GM12878 (cell line): ENCODE results near the gene EEF2. TPM values are rescaled to one million over a fixed set of nuclear protein-coding genes. Genes with fewer than 3 reads are reported as not detected.
A peak's percentile ranks its signal among the peaks of the same experiment; 100 is the strongest.

Experiments
- ATAC-seq: fragments of 200-7000 bp; cut with Tn5 transposase; 3 replicates; pipeline ENCODE4 v1.9.1; 2020; ENCODE audit warnings: mild to moderate bottlenecking, moderate library complexity
- BruUV-seq: library from RNA; stranded (reverse); fragments of 400-500 nt; replicated peaks from 2 replicates; lab custom pipeline; 2021; lab: Mats Ljungman, UMichigan
- CTCF ChIA-PET: fragments of 300-600 bp; sonication (Branson Sonifier 250); formaldehyde crosslinking; extraction: SDS; loops from one replicate; lab custom pipeline; 2021; ENCODE audit warnings: inconsistent platforms; lab: Yijun Ruan, JAX
- POLR2A ChIA-PET: fragments of 350-600 bp; formaldehyde crosslinking; extraction: SDS; loops from one replicate; lab custom pipeline; 2021; ENCODE audit warnings: inconsistent platforms; lab: Charles Lee
- RAD21 ChIA-PET: fragments of 300-600 bp; sonication (Branson Sonifier 250); formaldehyde crosslinking; loops from one replicate; lab custom pipeline; 2023; ENCODE audit warnings: antibody characterized with exemption; ENCODE audit not compliant: unreplicated experiment; lab: Charles Lee
- SMC1A ChIA-PET: fragments of 300-600 bp; sonication (Branson Sonifier 250); formaldehyde crosslinking; loops from one replicate; lab custom pipeline; 2023; ENCODE audit not compliant: unreplicated experiment, uncharacterized antibody; lab: Charles Lee
- DNase-seq: peaks from one replicate; pipeline ENCODE4 v3.0.0-alpha.2; 2011; ENCODE audit warnings: low read depth, low spot score
- FAIRE-seq: peaks from 3 replicates; lab custom pipeline; 2011; peaks lifted over from hg19 to GRCh38; lab: Jason Lieb, UNC
- H2AFZ ChIP-seq: 2 replicates; pipeline ENCODE4 v1.6.0; 2011; ENCODE audit warnings: low read depth, low read length, control low read depth; ENCODE audit not compliant: control insufficient read depth
- H3K27ac ChIP-seq: 2 replicates; pipeline ENCODE4 v1.5.1; 2011; ENCODE audit warnings: control low read depth; ENCODE audit not compliant: control insufficient read depth, insufficient read depth
- H3K27me3 ChIP-seq, 2 experiments: replicated peaks in 1 of 2; 2 replicates each; pipeline versions ENCODE4 v1.6.0 to v1.6.1; 2011; ENCODE audit warnings: low read length in 1 of 2; ENCODE audit not compliant: control insufficient read depth in 2 of 2, insufficient read depth in 2 of 2
- H3K36me3 ChIP-seq, 2 experiments: 2 replicates each; pipeline ENCODE4 v1.5.1; 2011; ENCODE audit warnings: low read length in 1 of 2; ENCODE audit not compliant: control insufficient read depth in 2 of 2, insufficient read depth in 2 of 2
- H3K4me1 ChIP-seq: 2 replicates; pipeline ENCODE4 v1.6.1; 2011; ENCODE audit warnings: mild to moderate bottlenecking, low read length, moderate library complexity, mixed read lengths; ENCODE audit not compliant: control insufficient read depth, insufficient read depth
- H3K4me2 ChIP-seq: 2 replicates; pipeline ENCODE4 v1.6.0; 2011; ENCODE audit warnings: control low read depth; ENCODE audit not compliant: control insufficient read depth, insufficient read depth
- H3K4me3 ChIP-seq: fragments of 200-600 bp; sonication (generic); 2 replicates; pipeline ENCODE4 v1.5.1; 2016
- H3K79me2 ChIP-seq: 2 replicates; pipeline ENCODE4 v1.6.0; 2011; ENCODE audit warnings: low read length; ENCODE audit not compliant: control insufficient read depth, insufficient read depth
- H3K9ac ChIP-seq: 2 replicates; pipeline ENCODE4 v1.8.0; 2011; ENCODE audit warnings: low read length, control low read depth, mixed read lengths; ENCODE audit not compliant: control insufficient read depth, insufficient read depth
- H3K9me3 ChIP-seq: replicated peaks from 3 replicates; pipeline ENCODE4 v1.5.1; 2011; ENCODE audit warnings: mild to moderate bottlenecking, low read length; ENCODE audit not compliant: control insufficient read depth, insufficient read depth
- H4K20me1 ChIP-seq: 2 replicates; pipeline ENCODE4 v1.6.0; 2011; ENCODE audit not compliant: control insufficient read depth, insufficient read depth
- E4F1 ChIP-seq: fragments of 450-650 bp; IDR thresholded peaks from 2 replicates; pipeline ENCODE4 v1.6.1; 2018; ENCODE audit warnings: borderline replicate concordance, mild to moderate bottlenecking; ENCODE audit not compliant: partially characterized antibody
- HDAC6 ChIP-seq: fragments of 200-600 bp; sonication (generic); IDR thresholded peaks from one replicate; pipeline ENCODE4 v1.8.0; 2017; ENCODE audit warnings: antibody characterized with exemption; ENCODE audit not compliant: unreplicated experiment
- IRF4 ChIP-seq: IDR thresholded peaks from 2 replicates; pipeline ENCODE4 v1.6.1; 2011; ENCODE audit warnings: low read depth, low read length
- KLF5 ChIP-seq: fragments of 450-650 bp; IDR thresholded peaks from 2 replicates; pipeline ENCODE4 v1.6.1; 2014; ENCODE audit warnings: mild to moderate bottlenecking; ENCODE audit not compliant: partially characterized antibody
- MEF2B ChIP-seq: fragments of 450-650 bp; IDR thresholded peaks from 2 replicates; pipeline ENCODE4 v1.6.1; 2018; ENCODE audit warnings: mild to moderate bottlenecking, moderate library complexity; ENCODE audit not compliant: partially characterized antibody, poor library complexity, severe bottlenecking
- MLLT1 ChIP-seq: fragments of 450-650 bp; IDR thresholded peaks from 2 replicates; pipeline ENCODE4 v1.6.1; 2016; ENCODE audit warnings: mild to moderate bottlenecking
- NR2C1 ChIP-seq: fragments of 450-650 bp; IDR thresholded peaks from 2 replicates; pipeline ENCODE4 v1.6.1; 2017; ENCODE audit warnings: antibody characterized with exemption, mild to moderate bottlenecking, moderate library complexity
- NRF1 ChIP-seq: conservative IDR thresholded peaks from 2 replicates; pipeline ENCODE4 v1.6.1; 2011; ENCODE audit warnings: mild to moderate bottlenecking, low read depth, low read length, improper control_type of control experiment
- YY1 ChIP-seq: IDR thresholded peaks from 2 replicates; pipeline ENCODE4 v1.6.1; 2011; ENCODE audit warnings: low read depth, mild to moderate bottlenecking, low read length
- ZBED1 ChIP-seq: IDR thresholded peaks from 2 replicates; pipeline ENCODE4 v1.6.1; 2016; ENCODE audit warnings: borderline replicate concordance
- ZNF24 ChIP-seq: fragments of 450-650 bp; IDR thresholded peaks from 2 replicates; pipeline ENCODE4 v1.6.1; 2017; ENCODE audit warnings: antibody characterized with exemption, mild to moderate bottlenecking
- WGBS: methylation state at CpG from one replicate; pipeline ENCODE4 v1.1.6; 2016; ENCODE audit warnings: low lambda C conversion rate; ENCODE audit not compliant: insufficient replicate concordance, insufficient coverage; ENCODE audit errors: missing lambda C conversion rate; 5-methylcytosine and 5-hydroxymethylcytosine counted together
- in situ Hi-C: fragments of 300-500 bp; cut with MboI; formaldehyde crosslinking; loops from 9 replicates; pipeline ENCODE4 v1.14.3; 2018; ENCODE audit warnings: mixed read lengths
- intact Hi-C: fragments of 100-400 bp; cut with micrococcal nuclease; formaldehyde crosslinking; loops from one replicate; pipeline ENCODE4 v1.14.2; 2022; ENCODE audit not compliant: unreplicated experiment
- polyA plus RNA-seq, 11 experiments: library from polyadenylated mRNA; depleted of rRNA in 4 of 11; unstranded in 6 of 11; stranded (reverse) in 5 of 11; fragments of >200 nt; fragmentation: Nextera tagmentation in 4 of 11; fragmentation: Illumina TruSeq in 1 of 11; extraction: Ambion mirVana in 4 of 11; extraction: Trizol in 1 of 11; gene quantifications; 1 replicate in 1 of 11; 2 replicates in 10 of 11; pipeline versions ENCODE4 v1.2.1 to v1.2.3, GENCODE V29; 2011 to 2016; ENCODE audit warnings: inconsistent platforms in 2 of 11, missing spikeins in 2 of 11, low read depth in 1 of 11
- total RNA-seq, 4 experiments: library from RNA; depleted of rRNA in 3 of 4; stranded (reverse); fragments of >200 nt in 3 of 4; fragmentation: Illumina TruSeq in 1 of 4; extraction: Trizol in 1 of 4; gene quantifications; 2 replicates each; pipeline versions ENCODE4 v1.2.1 to v1.2.3, GENCODE V29; 2013 to 2021
- TF ChIP-seq, protein P1 (sequence below): fragments of 450-650 bp; formaldehyde crosslinking; IDR thresholded peaks from 2 replicates; pipeline ENCODE4 v1.4.0; 2022; ENCODE audit warnings: mild to moderate bottlenecking, moderate library complexity
- TF ChIP-seq, protein P2 (sequence below): IDR thresholded peaks from 2 replicates; pipeline ENCODE4 v1.6.1; 2012; ENCODE audit warnings: low read depth, low read length, improper control_type of control experiment

Gene EEF2
- total and polyA plus RNA-seq, 10 of the 15 experiments (the other 5 are each of a cell fraction or from before 2014, with no cell fraction given), result 280 to 3,491 (median 1,305) TPM

DNA sequence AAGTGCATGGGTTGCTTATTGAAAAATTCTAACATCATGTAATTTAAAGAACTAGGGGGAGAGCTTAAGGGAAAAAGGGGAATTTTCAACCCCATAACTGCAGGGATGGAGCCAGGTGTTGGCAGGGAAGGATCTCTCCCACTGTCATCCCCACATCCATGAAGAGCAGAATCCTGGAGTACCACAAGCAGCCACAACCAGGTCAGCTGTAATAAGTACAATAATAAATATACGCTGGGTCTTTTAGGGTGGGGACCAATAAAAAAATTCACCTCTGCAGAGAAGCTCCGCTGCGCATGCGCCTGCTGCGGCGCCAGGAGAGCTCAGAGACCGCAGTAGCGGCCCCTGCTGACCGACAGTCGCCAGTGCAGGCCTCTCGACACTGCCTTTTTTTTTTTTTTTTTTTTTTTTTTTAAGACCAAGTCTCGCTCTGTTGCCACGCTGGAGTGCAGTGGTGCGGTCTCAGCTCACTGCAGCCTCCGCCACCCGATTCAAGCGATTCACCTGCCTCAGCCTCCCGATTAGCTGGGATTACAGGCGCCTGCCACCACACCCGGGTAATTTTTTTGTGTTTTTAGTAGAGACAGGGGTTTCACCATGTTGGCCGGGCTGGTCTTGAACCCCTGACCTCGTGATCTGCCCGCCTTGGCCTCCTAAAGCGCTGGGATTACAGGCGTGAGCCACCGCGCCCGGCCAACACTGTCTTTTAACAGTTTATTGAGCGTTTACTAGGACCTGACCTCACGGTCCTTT lies 2.5 kb upstream of the EEF2 start:
- Histone ChIP-seq H3K36me3 (peaks cover 12 to 13% of the 10 kb centered on the region in 2 experiments), H3K27ac (peak overlapping the region; percentile 88), H3K79me2 (peaks cover 27% of the 10 kb centered on the region), H4K20me1 (peaks cover 15% of the 10 kb centered on the region; the same call in 1 of the 2 replicates), H2AFZ (peak overlapping the region; percentile 91), H3K9me3 (no peaks in the 10 kb centered on the region), H3K4me1 (peaks cover 21% of the 10 kb centered on the region), H3K27me3 (no peaks in the 10 kb centered on the region), H3K4me3 (peak overlapping the region; percentile 97), H3K9ac (peak overlapping the region; percentile 47), H3K4me2 (peak overlapping the region; percentile 99)
- WGBS, result under 1% methylated on average over 28 of the region's 30 CpGs
- DNase-seq, result peak; percentile 70
- ChIA-PET SMC1A (interaction anchor here (0.6 to 2.8 kb wide), 15 partner anchors 10 to 352 kb away, joined by 3 to 26 read pairs (median 4); partner anchors contain the start of genes DAPK3, EBI3, MRPL54 and PIAS4), RAD21 (interaction anchor here (0.6 to 1.8 kb wide), 24 partner anchors 17 to 1299 kb away, joined by 3 to 15 read pairs (median 4); partner anchors contain the start of genes APBA3, DAPK3, EBI3 and MRPL54), CTCF (interaction anchor here (0.6 to 4.8 kb wide), 34 partner anchors 9 to 850 kb away, joined by 3 to 66 read pairs (median 4); partner anchors contain the start of genes DAPK3, EBI3, MRPL54 and PIAS4), POLR2A (interaction anchor here (0.6 to 2.1 kb wide), 19 partner anchors 9 to 1936 kb away, joined by 3 to 20 read pairs (median 6); partner anchors contain the start of genes DAPK3, EBI3 and PIAS4)
- no TSS peak for BruUV-seq
- in situ Hi-C loops, result loop anchor here (5.0 kb wide), 1 partner anchor 195 kb away; the partner anchor contains the start of genes ANKRD24 and SIRT6
- intact Hi-C loops, result loop anchor here (2.0 to 5.0 kb wide), 5 partner anchors 80 to 415 kb away; partner anchors contain the start of genes CHAF1A, MAP2K2, SH3GL1 and ZBTB7A
- ATAC-seq, result peak; percentile 23
- no peak for FAIRE-seq
- TF ChIP-seq, protein P1, sequence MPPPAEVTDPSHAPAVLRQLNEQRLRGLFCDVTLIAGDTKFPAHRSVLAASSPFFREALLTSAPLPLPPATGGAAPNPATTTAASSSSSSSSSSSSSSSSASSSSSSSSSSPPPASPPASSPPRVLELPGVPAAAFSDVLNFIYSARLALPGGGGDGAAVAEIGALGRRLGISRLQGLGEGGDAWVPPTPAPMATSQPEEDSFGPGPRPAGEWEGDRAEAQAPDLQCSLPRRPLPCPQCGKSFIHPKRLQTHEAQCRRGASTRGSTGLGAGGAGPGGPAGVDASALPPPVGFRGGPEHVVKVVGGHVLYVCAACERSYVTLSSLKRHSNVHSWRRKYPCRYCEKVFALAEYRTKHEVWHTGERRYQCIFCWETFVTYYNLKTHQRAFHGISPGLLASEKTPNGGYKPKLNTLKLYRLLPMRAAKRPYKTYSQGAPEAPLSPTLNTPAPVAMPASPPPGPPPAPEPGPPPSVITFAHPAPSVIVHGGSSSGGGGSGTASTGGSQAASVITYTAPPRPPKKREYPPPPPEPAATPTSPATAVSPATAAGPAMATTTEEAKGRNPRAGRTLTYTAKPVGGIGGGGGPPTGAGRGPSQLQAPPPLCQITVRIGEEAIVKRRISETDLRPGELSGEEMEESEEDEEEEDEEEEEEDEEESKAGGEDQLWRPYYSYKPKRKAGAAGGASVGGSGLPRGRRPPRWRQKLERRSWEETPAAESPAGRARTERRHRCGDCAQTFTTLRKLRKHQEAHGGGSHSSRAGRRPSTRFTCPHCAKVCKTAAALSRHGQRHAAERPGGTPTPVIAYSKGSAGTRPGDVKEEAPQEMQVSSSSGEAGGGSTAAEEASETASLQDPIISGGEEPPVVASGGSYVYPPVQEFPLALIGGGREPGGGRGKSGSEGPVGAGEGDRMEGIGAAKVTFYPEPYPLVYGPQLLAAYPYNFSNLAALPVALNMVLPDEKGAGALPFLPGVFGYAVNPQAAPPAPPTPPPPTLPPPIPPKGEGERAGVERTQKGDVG (CRISPR knock-in tag), result no peak
- TF ChIP-seq ZBED1, result no peak
- no peak for TF ChIP-seq IRF4
- TF ChIP-seq, protein P2, sequence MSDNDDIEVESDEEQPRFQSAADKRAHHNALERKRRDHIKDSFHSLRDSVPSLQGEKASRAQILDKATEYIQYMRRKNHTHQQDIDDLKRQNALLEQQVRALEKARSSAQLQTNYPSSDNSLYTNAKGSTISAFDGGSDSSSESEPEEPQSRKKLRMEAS, result no peak
- no peak for TF ChIP-seq NR2C1
- no peak for TF ChIP-seq ZNF24
- no peak for TF ChIP-seq MEF2B
- no peak for TF ChIP-seq E4F1
- TF ChIP-seq HDAC6, result no peak
- no peak for TF ChIP-seq KLF5
- TF ChIP-seq MLLT1, result no peak
- peak; percentile 91 for TF ChIP-seq NRF1
- TF ChIP-seq YY1, result peak; percentile 62
